Liver (tissue), 3 donors: ENCODE results near the gene UGGT2.

Experiments
- CTCF ChIP-seq: fragments of 150-350 bp; IDR thresholded peaks from 2 replicates; pipeline ENCODE4 v1.5.1; 2017; ENCODE audit warnings: improper control_type of control experiment, low read depth, low read length; ENCODE audit not compliant: missing input control
- FOXA1 ChIP-seq: IDR thresholded peaks from 2 replicates; pipeline ENCODE4 v1.6.1; 2016; ENCODE audit warnings: antibody characterized with exemption
- RAD21 ChIP-seq, 2 donors: IDR thresholded peaks; 2 replicates each; pipeline ENCODE4 v1.6.1; 2016; ENCODE audit warnings: antibody characterized with exemption in 2 of 2, mild to moderate bottlenecking in 2 of 2
- REST ChIP-seq: IDR thresholded peaks from 2 replicates; pipeline ENCODE4 v1.6.1; 2016; ENCODE audit warnings: antibody characterized with exemption, mild to moderate bottlenecking
- YY1 ChIP-seq: IDR thresholded peaks from 2 replicates; pipeline ENCODE4 v1.6.1; 2016; ENCODE audit warnings: antibody characterized with exemption, mild to moderate bottlenecking
- ZBTB33 ChIP-seq: IDR thresholded peaks from 2 replicates; pipeline ENCODE4 v1.6.1; 2016; ENCODE audit warnings: antibody characterized with exemption
- donor health status: healthy.
- donor health status: healthy.

GRCh38 chr13:95841894-95842293 is 211.3 kb downstream of the UGGT2 start:
- TF ChIP-seq ZBTB33 (no peak), CTCF (no peak), REST (no peak), RAD21 (IDR thresholded peaks at IDR 0.05) (no peak), YY1 (no peak), FOXA1 (no peak)
